Activated CD4-positive, alpha-beta T cell treated with anti-CD3 and anti-CD28 coated beads for 36 hours (primary cell): ENCODE results near the gene CELA1. TPM values are rescaled to one million over a fixed set of nuclear protein-coding genes. Genes with fewer than 3 reads are reported as not detected.
A peak's percentile ranks its signal among the peaks of the same experiment; 100 is the strongest.
"Not testable (repeated sequence)": the region's sequence is repeated elsewhere in the genome, so short reads cannot be mapped to it uniquely, and the experiment has no call there.

Experiments used
- ATAC-seq: fragments of 200-7000 bp; cut with Tn5 transposase; one replicate; pipeline ENCODE4 v1.10.0; 2021; ENCODE audit warnings: mild to moderate bottlenecking, moderate library complexity
- CTCF ChIA-PET: fragments of 350-600 bp; sonication (Branson Sonifier 250); formaldehyde crosslinking; loops from one replicate; lab custom pipeline; 2021; ENCODE audit warnings: antibody characterized with exemption; lab: Charles Lee
- POLR2A ChIA-PET: fragments of 350-600 bp; sonication (Branson Sonifier 250); formaldehyde crosslinking; loops from one replicate; lab custom pipeline; 2021; ENCODE audit warnings: antibody characterized with exemption, inconsistent platforms; lab: Charles Lee
- DNase-seq: peaks from one replicate; pipeline ENCODE4 v3.0.0-alpha.2; 2020
- H3K27ac Mint-ChIP-seq: one replicate; pipeline ENCODE4 v1.8.0; 2021; ENCODE audit warnings: mixed read lengths
- H3K27me3 Mint-ChIP-seq: one replicate; pipeline ENCODE4 v1.8.0; 2021; ENCODE audit warnings: mixed read lengths
- H3K36me3 Mint-ChIP-seq: one replicate; pipeline ENCODE4 v1.8.0; 2021; ENCODE audit warnings: low read depth, mixed read lengths
- H3K4me1 Mint-ChIP-seq: one replicate; pipeline ENCODE4 v1.8.0; 2021; ENCODE audit warnings: mixed read lengths
- H3K4me3 Mint-ChIP-seq: one replicate; pipeline ENCODE4 v1.8.0; 2021; ENCODE audit warnings: mild to moderate bottlenecking, moderate library complexity, mixed read lengths
- H3K9me3 Mint-ChIP-seq: one replicate; pipeline ENCODE4 v1.8.0; 2021; ENCODE audit warnings: low read depth, mixed read lengths
- intact Hi-C, 2 experiments: fragments of 100-400 bp; cut with DNase I in 1 of 2; cut with micrococcal nuclease in 1 of 2; formaldehyde crosslinking; loops; one replicate each; pipeline versions ENCODE4 v1.14.2 to v1.15.1; 2022 to 2024; cut with DNase I, micrococcal nuclease
- total RNA-seq, 2 experiments: library from RNA; stranded (reverse); gene quantifications; one replicate each; pipeline ENCODE4 v1.2.3, GENCODE V29; 2021

The CELA1 gene
- total RNA-seq, 2 experiments from 2014 or later: 0.18 TPM; not detected in 1

GRCh38 chr12:51342416-51342815 is 4.1 kb downstream of the CELA1 start:
- H3K9me3 Mint-ChIP-seq: no peaks in the 10 kb centered on the region
- H3K27ac Mint-ChIP-seq: no peak overlapping the region
- ChIA-PET POLR2A (interaction anchor here (0.5 to 1.0 kb wide), 2 partner anchors 73 to 316 kb away, joined by 3 to 5 read pairs; partner anchors contain the start of gene SLC11A2), CTCF (interaction anchor here (0.6 to 7.2 kb wide), 10 partner anchors 14 to 1817 kb away, joined by 3 to 71 read pairs (median 4); partner anchors contain the start of genes DAZAP2 and SMAGP)
- no peaks in the 10 kb centered on the region for H3K36me3 Mint-ChIP-seq
- H3K4me3 Mint-ChIP-seq: no peak overlapping the region
- no peak for ATAC-seq
- H3K4me1 Mint-ChIP-seq: peaks cover 21% of the 10 kb centered on the region
- intact Hi-C loops: loop anchor here in 1 of 2 experiments (5.0 kb wide), 1 partner anchor 575 kb away; no protein-coding TSS in a partner anchor
- H3K27me3 Mint-ChIP-seq: no peaks in the 10 kb centered on the region
- DNase-seq: no peak

GRCh38 chr12:51341251-51342007 is 5.0 kb downstream of the CELA1 start:
- no peak overlapping the region for H3K4me3 Mint-ChIP-seq

GRCh38 chr12:51339750-51340149 is 6.7 kb downstream of the CELA1 start:
- intact Hi-C loops: loop anchor here in 1 of 2 experiments (5.0 kb wide), 1 partner anchor 572 kb away; no protein-coding TSS in a partner anchor
- Mint-ChIP-seq H3K27me3 (no peaks in the 10 kb centered on the region), H3K4me1 (peaks cover 22% of the 10 kb centered on the region), H3K9me3 (no peaks in the 10 kb centered on the region), H3K4me3 (no peak overlapping the region), H3K27ac (no peak overlapping the region), H3K36me3 (no peaks in the 10 kb centered on the region)
- CTCF ChIA-PET: interaction anchor here (1.1 to 7.2 kb wide), 7 partner anchors 10 to 514 kb away, joined by 3 to 71 read pairs (median 16); partner anchors contain the start of genes BIN2 and SMAGP
- no peak for ATAC-seq
- POLR2A ChIA-PET: no interaction called here
- DNase-seq: no peak

More at GRCh38 chr12:51341251-51342007, 5.0 kb downstream of the CELA1 start:
- peaks cover 22% of the 10 kb centered on the region for H3K4me1 Mint-ChIP-seq
- H3K36me3 Mint-ChIP-seq: no peaks in the 10 kb centered on the region
- no peaks in the 10 kb centered on the region for H3K9me3 Mint-ChIP-seq
- intact Hi-C loops: loop anchor here (1.0 to 5.0 kb wide), 6 partner anchors 48 to 574 kb away; partner anchors contain the start of gene LETMD1 (in 1 of the 2)
- ATAC-seq (peak; percentile 78), DNase-seq (peak; percentile 80)
- peak overlapping the region; percentile 32 for H3K27ac Mint-ChIP-seq
- POLR2A ChIA-PET: interaction anchor here (0.9 to 1.7 kb wide), 4 partner anchors 27 to 258 kb away, joined by 3 to 6 read pairs (median 3); partner anchors contain the start of gene CSRNP2
- H3K27me3 Mint-ChIP-seq: no peaks in the 10 kb centered on the region
- CTCF ChIA-PET: interaction anchor here (0.6 to 7.2 kb wide), 65 partner anchors 9 to 1230 kb away, joined by 3 to 71 read pairs (median 5); partner anchors contain the start of genes BIN2, COX14, DAZAP2 and POU6F1

GRCh38 chr12:51337336-51337735 is 9.1 kb downstream of the CELA1 start:
- H3K9me3 Mint-ChIP-seq, H3K27me3 Mint-ChIP-seq, ATAC-seq, intact Hi-C loops, H3K36me3 Mint-ChIP-seq, H3K27ac Mint-ChIP-seq, H3K4me3 Mint-ChIP-seq, POLR2A ChIA-PET, DNase-seq: not testable (repeated sequence)
- CTCF ChIA-PET: interaction anchor here (0.6 to 7.2 kb wide), 5 partner anchors 16 to 914 kb away, joined by 3 to 71 read pairs (median 3); partner anchors contain the start of gene SMAGP
- peaks cover 12% of the 10 kb centered on the region for H3K4me1 Mint-ChIP-seq

GRCh38 chr12:51335931-51336330 is 10.5 kb downstream of the CELA1 start:
- peaks cover 5% of the 10 kb centered on the region for H3K4me1 Mint-ChIP-seq
- no peak overlapping the region for H3K4me3 Mint-ChIP-seq
- H3K27ac Mint-ChIP-seq: no peak overlapping the region
- ATAC-seq (no peak), DNase-seq (no peak)
- no peaks in the 10 kb centered on the region for H3K9me3 Mint-ChIP-seq
- ChIA-PET CTCF (interaction anchor here (0.7 to 1.5 kb wide), 3 partner anchors 13 to 1206 kb away, joined by 3 to 8 read pairs (median 7); no protein-coding TSS in a partner anchor), POLR2A (no interaction called here)
- intact Hi-C loops: no loop called here
- no peaks in the 10 kb centered on the region for H3K27me3 Mint-ChIP-seq
- no peaks in the 10 kb centered on the region for H3K36me3 Mint-ChIP-seq

- CTCF ChIA-PET: interaction anchor here (1.3 to 1.5 kb wide), 2 partner anchors 12 to 27 kb away, joined by 7 to 8 read pairs; no protein-coding TSS in a partner anchor
- H3K27me3 Mint-ChIP-seq: no peaks in the 10 kb centered on the region
- H3K36me3 Mint-ChIP-seq: no peaks in the 10 kb centered on the region
- H3K4me3 Mint-ChIP-seq: no peak overlapping the region
- intact Hi-C loops: no loop called here
- H3K9me3 Mint-ChIP-seq: no peaks in the 10 kb centered on the region
- H3K4me1 Mint-ChIP-seq: peaks cover 12% of the 10 kb centered on the region
- ATAC-seq (no peak), DNase-seq (no peak)
- no peak overlapping the region for H3K27ac Mint-ChIP-seq
- POLR2A ChIA-PET: no interaction called here
Measured at GRCh38 chr12:51334764-51335163, 11.7 kb downstream of the CELA1 start.

GRCh38 chr12:51333536-51333935 is 12.9 kb downstream of the CELA1 start:
- peaks cover 25% of the 10 kb centered on the region for H3K4me1 Mint-ChIP-seq
- no peaks in the 10 kb centered on the region for H3K36me3 Mint-ChIP-seq
- no peaks in the 10 kb centered on the region for H3K9me3 Mint-ChIP-seq
- no peak overlapping the region for H3K27ac Mint-ChIP-seq
- H3K4me3 Mint-ChIP-seq: no peak overlapping the region
- no peaks in the 10 kb centered on the region for H3K27me3 Mint-ChIP-seq
- DNase-seq (no peak), ATAC-seq (no peak)
- ChIA-PET POLR2A (no interaction called here), CTCF (interaction anchor here (0.7 to 2.3 kb wide), 3 partner anchors 8 to 22 kb away, joined by 3 to 17 read pairs (median 3); no protein-coding TSS in a partner anchor)
- intact Hi-C loops: no loop called here

GRCh38 chr12:51330186-51330585 is 16.3 kb downstream of the CELA1 start:
- H3K4me3 Mint-ChIP-seq: peak overlapping the region; percentile 50
- H3K9me3 Mint-ChIP-seq: no peaks in the 10 kb centered on the region
- ChIA-PET CTCF (interaction anchor here (0.6 to 1.5 kb wide), 6 partner anchors 9 to 286 kb away, joined by 3 to 9 read pairs (median 4); partner anchors contain the start of gene DAZAP2), POLR2A (no interaction called here)
- H3K27me3 Mint-ChIP-seq: no peaks in the 10 kb centered on the region
- H3K36me3 Mint-ChIP-seq: no peaks in the 10 kb centered on the region
- ATAC-seq (no peak), DNase-seq (no peak)
- H3K4me1 Mint-ChIP-seq: peaks cover 50% of the 10 kb centered on the region
- intact Hi-C loops: no loop called here
- H3K27ac Mint-ChIP-seq: peak overlapping the region; percentile 82

- peak; percentile 21 for ATAC-seq
- peaks cover 2% of the 10 kb centered on the region for H3K36me3 Mint-ChIP-seq
- no peaks in the 10 kb centered on the region for H3K27me3 Mint-ChIP-seq
- peak; percentile 50 for DNase-seq
- POLR2A ChIA-PET: no interaction called here
- intact Hi-C loops: no loop called here
- H3K4me1 Mint-ChIP-seq: peaks cover 54% of the 10 kb centered on the region
- H3K4me3 Mint-ChIP-seq: peak overlapping the region; percentile 50
- H3K9me3 Mint-ChIP-seq: no peaks in the 10 kb centered on the region
- CTCF ChIA-PET: interaction anchor here (0.6 to 1.5 kb wide), 6 partner anchors 9 to 286 kb away, joined by 3 to 9 read pairs (median 4); partner anchors contain the start of gene DAZAP2
- H3K27ac Mint-ChIP-seq: peak overlapping the region; percentile 82
Measured at GRCh38 chr12:51329742-51330141, 16.7 kb downstream of the CELA1 start.

- H3K9me3 Mint-ChIP-seq: no peaks in the 10 kb centered on the region
- peak overlapping the region; percentile 50 for H3K4me3 Mint-ChIP-seq
- CTCF ChIA-PET: interaction anchor here (1.0 to 2.8 kb wide), 3 partner anchors 13 to 563 kb away, joined by 3 to 16 read pairs (median 5); no protein-coding TSS in a partner anchor
- peaks cover 2% of the 10 kb centered on the region for H3K36me3 Mint-ChIP-seq
- H3K27me3 Mint-ChIP-seq: no peaks in the 10 kb centered on the region
- ATAC-seq (no peak), DNase-seq (no peak)
- peaks cover 59% of the 10 kb centered on the region for H3K4me1 Mint-ChIP-seq
- intact Hi-C loops: no loop called here
- peak overlapping the region; percentile 74 for H3K27ac Mint-ChIP-seq
- POLR2A ChIA-PET: no interaction called here
Measured at GRCh38 chr12:51328587-51328986, 17.9 kb downstream of the CELA1 start.
